HG03354 (cell line): ENCODE measurements around the gene MTRF1L.
A peak's percentile ranks its signal among the peaks of the same experiment; 100 is the strongest.
"Not testable (repeated sequence)": the region's sequence is repeated elsewhere in the genome, so short reads cannot be mapped to it uniquely, and the experiment has no call there.

Experiments
- ATAC-seq: cut with Tn5 transposase; IDR thresholded peaks from one replicate; pipeline ENCODE4 v1.9.1; 2021; ENCODE audit warnings: mild to moderate bottlenecking; ENCODE audit not compliant: unreplicated experiment, poor library complexity, severe bottlenecking

Gene MTRF1L

DNA sequence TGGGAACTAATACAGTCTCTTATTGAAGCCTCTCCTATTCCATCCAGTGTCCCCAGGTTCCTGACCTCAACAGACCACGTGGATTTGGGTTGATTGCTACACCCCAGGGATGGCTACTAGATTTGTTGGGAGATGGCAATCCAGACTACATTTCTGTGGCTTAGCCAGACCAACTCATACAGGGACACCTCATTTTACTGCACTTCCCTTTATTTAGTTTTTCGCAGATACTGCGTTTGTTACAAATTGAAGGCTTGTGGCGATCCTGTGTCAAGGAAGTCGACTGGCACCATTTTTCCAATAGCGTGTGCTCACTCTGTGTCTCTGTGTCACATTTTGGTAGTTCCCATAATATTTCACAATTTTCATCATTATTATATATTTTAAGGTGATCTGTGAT, 10.3 kb upstream of the MTRF1L start:
- ATAC-seq, result no peak

DNA sequence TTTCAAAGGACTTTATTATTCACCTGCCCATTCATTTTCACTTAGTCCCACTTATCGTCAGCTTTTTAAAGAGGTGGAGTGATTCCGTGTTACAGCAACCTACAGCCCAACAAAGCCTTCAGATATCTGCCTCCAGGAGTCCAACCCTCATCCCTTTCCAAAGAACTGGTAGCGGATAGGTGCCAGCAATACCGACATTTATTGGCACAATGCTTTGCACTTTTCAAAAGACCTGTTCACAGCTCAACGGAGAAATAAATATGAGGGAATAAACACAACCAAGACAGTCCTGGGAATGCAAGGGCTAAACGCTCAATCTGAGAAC, 819 bp upstream of the MTRF1L start:
- ATAC-seq, result no peak

DNA sequence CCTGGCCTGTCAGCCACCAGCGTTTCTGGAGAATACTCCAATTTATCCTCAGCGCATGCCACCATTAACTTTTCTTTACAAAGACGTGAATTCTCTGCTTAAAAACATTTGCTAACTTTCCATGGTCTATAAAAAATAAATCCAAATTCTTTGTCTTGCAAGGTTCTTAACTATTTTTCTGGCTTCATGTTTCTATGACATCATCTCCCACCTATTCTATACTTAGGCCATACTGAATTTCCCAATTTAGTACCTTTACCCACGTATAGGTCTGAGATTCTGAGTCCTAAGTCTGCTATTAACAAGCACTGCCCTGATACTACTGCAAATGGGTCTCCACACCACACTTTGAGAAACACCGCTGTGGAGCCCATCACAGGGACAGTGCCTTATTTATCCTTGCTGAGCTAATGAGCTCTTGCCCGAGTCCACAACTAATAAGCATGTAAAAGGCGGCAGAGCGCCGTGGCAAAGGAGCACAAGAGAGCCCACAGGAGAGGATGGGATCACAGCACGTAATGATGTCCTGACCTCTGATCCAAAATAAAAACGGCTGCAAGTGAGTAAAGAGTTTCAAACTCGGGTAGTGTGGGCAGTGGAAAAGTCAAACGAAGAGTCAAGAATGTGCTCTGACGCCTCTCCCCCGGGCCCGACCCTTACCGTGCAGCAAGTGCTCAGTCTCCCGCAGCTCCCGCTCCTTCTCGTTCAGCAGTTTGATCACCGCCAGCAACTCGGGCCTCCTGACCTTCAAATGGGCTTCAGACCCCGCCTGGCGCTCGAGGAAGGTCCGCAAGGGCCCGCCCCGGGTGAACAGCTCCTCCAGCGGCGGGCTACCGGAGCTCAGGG, 519 bp downstream of the MTRF1L start:
- ATAC-seq, result peak; percentile 33

DNA sequence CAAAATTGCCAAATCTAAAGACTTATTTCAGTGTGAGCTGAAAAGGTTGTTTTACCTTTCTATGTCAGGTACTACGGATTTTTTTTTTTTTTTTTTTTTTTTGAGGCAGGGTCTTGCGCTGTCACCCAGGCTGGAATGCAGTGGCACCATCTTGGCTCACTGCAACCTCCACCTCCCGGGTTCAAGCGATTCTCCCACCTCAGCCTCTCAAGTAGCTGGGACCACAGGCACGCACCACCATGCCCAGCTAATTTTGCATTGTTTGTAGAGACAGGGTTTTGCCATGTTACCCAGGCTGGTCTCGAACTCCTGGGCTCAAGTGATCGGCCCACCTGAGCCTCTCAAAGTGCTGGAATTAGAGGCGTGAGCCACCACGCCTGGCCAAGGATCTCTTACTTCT, 1.7 kb downstream of the MTRF1L start:
- not testable (repeated sequence) for ATAC-seq

DNA sequence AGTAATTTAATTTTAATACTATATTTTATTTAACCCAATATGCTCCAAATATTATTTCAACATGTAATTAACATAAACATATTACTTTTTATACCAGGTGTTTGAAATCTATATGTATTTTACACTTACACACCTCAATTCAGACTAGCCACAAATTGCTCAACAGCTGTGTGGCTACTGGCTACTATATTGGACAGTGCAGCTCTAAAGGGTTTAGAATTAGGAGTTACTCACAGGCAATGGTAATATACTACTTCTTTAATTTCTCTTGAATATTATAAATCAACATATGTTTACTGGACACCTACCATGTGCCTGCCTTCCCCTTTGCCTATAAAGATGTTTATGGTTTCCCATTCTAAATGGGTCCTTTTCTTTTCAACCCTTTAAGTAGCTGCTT, 2.3 kb downstream of the MTRF1L start:
- ATAC-seq, result no peak

GRCh38 chr6:152999538-152999937, 3.0 kb downstream of the MTRF1L start:
- ATAC-seq, result not testable (repeated sequence)

DNA sequence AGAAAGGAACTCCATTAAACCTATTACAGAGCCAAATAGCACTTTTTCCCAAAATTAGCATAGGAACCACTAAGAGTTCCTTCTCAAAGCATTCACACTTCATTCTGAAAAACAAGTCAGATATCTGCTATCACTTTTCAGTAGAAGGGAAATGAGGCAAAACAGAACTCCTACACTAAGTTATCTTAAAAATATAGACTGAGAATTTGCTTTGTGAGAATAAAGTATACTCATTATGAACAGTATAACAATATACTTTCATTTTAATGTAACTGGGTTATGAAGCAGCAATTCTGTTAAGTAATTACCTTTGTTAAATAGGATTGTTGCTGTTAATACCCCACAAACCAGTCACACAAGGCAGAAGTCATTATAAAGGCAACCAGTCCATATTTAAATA, 8.7 kb downstream of the MTRF1L start:
- ATAC-seq, result no peak

DNA sequence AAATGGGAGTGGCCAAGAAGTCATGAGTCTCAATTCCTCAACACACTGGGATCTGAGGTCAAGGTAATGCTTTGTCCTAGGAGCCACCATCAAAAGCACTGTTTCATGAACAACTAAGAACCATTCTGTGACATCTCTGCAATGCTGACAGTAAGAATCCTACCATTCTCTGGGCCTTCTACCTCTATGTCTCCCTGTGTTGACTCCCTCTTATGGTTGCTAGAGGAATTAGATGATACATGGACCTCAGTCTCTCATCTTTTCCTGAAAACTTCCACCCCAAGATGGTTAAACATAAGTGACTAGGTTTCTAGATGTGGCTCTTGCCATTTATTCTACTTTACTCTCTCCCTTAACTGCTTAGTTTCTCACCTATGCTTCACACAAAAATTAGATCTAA, 9.1 kb downstream of the MTRF1L start:
- peak; percentile 40 for ATAC-seq

DNA sequence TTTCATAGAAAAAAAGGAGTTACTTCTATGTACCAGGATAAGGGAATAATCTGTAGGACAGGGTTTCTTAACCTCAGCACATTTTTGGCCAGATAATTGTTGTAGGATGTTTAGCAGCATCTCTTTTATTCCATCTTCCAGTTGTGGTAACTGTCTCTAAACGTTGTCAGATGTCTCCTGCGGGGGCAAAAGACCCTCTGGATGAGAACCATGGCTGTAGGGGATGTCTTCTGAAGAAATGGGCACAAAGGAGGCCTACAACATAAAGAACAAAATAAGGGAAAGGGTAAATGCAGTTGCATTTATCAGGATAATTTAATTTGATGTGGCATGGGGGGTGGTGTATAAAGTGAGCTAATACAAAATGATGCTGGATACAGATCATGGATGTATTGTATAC, 15.5 kb downstream of the MTRF1L start:
- ATAC-seq, result no peak

DNA sequence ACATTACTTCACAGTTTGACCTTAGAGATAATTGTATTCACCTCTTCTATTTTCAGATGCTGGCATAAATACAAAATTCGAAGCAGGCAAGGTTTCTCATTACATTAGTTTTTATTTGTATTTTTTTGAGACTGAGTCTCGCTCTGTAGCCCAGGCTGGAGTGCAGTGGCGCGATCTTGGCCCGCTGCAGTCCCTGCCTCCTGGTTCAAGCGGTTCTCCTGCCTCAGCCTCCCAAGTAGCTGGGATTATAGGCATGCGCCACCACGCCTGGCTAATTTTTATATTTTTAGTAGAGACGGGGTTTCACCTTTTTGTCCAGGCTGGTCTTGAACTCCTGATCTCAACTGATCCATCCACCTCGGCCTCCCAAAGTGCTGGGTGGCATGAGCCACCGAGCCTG, 17.2 kb downstream of the MTRF1L start:
- ATAC-seq, result not testable (repeated sequence)

DNA sequence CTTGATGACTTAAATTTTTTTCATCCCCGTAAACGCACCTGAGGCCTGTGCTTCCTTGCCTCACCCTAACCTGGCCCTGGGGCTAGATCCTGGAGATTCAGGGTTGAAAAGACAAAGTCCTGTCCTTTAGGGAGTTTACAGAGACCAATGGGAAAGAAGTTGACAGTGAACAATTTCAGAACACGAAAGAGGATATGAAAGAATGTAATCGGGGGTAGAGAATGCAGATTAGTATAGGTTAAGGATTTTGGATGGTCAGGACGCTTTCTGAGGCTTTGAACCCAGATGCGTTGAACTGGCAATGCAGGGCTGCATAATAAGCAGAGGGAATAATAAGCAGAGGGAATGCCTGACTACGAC, 18.0 kb downstream of the MTRF1L start:
- ATAC-seq, result peak; percentile 29

DNA sequence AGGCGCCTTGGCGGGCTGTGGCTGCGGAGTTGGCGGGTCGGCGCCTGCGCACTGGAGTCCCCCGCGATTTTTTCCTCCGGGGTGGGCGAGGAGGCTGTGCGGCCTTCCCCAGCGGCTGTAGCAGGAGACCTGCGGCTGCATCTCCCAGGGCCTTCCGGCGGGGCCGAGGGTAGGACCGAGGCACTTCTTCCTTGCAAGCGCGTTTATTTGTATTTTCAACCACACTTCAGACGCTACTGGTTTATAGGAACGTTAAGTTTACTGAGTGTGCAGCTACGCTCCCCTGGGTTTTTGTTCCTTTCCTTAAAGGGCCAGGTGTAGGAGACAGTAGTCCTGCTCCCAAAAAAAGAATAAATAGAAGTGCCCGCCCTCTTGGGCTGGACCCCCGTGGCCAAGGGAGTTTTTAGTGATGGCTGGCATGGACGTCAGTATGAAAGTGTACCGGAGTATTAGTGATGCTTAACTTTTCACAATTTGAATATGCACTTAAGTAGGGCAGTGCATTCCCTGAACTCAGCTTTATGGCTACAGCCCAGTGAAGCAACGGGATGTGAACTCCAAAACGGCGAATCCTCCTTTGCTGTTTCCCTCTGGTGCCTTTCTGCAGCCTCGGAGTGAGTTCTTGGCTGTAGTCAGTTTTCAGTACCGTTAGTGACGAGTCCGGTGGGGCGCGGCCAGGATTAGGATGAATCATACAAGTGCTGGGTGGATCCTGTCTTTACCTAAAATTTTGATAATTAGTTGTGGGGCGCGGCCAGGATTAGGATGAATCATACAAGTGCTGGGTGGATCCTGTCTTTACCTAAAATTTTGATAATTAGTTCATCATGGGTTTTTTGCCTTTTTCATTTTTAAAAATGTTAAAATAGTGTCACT, 18.6 kb downstream of the MTRF1L start:
- ATAC-seq, result peak; percentile 29

- ATAC-seq, result peak; percentile 84
Observed at GRCh38 chr6:152982904-152983636, 19.4 kb downstream of the MTRF1L start, which contains the start of gene FBXO5. Gene FBXO5 (minus strand): TSS chr6:152983041. CDS start chr6:152982959, 82 bp downstream.

- ATAC-seq, result peak; percentile 2
Observed at GRCh38 chr6:152981989-152982903, 20.3 kb downstream of the MTRF1L start.

DNA sequence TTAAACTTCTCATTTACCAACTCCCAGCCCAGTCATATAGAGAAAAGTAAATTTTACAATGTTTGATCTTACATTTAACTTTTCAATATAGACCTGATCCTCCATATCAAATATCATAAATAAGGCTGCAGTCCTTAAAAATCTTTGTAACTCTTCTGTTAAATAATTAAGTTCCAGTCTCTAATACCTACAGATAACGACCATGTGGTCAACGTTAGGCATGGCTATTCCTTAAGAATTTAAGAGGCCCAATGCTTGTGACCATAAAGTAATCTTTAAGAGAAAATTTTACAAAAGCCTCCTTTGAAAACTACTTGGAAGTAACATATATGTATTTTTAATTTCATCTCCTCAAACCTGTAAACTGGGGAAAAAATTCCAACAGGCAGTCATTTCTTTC, 21.3 kb downstream of the MTRF1L start:
- ATAC-seq, result no peak

GRCh38 chr6:152980656-152981055, 21.9 kb downstream of the MTRF1L start:
- ATAC-seq, result no peak

DNA sequence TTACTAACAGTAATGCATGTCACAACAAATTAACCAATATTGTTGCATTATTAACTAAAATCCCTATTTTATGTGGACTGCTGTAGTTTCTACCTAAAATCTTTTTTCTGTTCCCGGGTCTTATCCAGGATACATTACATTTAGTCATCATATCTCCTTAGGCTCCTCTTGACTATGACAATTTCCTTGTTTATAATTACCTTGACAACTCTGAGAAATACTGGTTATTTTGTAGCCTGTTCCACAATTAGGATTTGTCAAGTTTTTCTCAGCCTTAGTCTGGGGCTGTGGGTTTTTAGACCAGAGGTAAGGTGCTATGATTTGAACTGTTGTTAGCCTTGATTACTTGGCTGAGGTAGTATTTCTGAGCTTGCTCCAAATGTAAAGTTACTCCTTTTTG, 23.4 kb downstream of the MTRF1L start:
- no peak for ATAC-seq

DNA sequence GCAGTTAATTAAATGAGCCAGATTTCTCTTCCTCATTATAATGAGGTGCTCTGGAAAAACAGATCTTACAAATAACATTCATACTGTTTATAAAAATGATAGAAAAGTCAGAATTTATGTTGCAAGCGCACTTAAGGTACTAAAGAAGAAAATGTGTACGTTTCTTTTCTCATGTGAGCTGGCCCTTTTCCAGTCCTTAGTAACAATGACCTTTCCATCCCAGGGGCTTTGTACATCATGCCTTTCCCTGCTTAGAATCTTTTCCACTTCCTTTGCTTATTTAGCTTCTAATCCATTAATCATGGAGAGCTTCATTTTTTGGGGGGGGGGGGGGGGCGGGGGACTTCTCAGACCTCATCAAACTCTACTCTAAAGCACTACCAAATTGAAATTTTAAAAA, 24.5 kb downstream of the MTRF1L start:
- no peak for ATAC-seq

DNA sequence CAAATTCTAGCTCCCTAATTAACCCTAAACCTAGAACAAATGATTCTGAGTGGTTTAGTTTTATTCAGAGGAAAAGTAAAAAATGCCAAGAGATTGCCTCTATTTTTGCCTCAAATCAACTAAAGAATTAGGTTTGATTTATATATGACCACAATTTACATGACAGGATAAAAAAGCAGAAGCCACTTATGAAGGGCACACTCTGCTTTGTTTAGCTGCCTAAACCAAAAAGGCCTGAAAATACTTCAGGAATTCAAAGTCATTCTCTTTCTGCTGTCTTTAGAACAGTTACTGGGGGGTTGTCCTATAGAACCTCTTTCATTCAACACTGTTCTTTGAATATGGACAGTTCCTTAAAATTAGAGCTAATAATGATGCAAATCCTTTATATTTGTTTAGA, 25.0 kb downstream of the MTRF1L start:
- no peak for ATAC-seq
